ENCODE measurements around the gene BRSK2.

Gene BRSK2

DNA sequence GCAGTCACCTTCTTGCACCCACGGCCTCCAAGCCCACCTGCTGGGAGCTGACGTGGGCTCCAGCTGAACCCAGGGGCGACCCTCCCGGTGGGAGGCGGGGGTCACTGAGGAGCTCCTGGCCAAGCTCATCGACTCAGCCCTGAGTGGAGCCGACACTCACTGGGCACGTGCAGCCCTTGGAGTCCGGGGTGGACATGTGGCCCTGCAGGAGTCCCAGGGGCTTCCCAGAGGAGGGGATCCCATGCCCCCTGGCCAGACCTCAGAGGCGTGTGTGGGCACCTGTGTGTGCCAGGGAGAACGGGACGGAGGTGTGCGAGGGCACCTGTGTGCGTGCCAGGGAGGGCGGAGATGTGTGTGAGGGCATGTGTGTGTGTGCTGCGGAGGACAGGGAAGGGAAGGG, 20.8 kb upstream of the BRSK2 start:
- H3K27ac ChIP-seq: no peak overlapping the region
- TF ChIP-seq CTCF (conservative IDR thresholded peaks at IDR 0.05): no peak

GRCh38 chr11:1369371-1370005, 20.2 kb upstream of the BRSK2 start:
- H3K27ac ChIP-seq: no peak overlapping the region
- no peak for TF ChIP-seq CTCF (conservative IDR thresholded peaks at IDR 0.05)

DNA sequence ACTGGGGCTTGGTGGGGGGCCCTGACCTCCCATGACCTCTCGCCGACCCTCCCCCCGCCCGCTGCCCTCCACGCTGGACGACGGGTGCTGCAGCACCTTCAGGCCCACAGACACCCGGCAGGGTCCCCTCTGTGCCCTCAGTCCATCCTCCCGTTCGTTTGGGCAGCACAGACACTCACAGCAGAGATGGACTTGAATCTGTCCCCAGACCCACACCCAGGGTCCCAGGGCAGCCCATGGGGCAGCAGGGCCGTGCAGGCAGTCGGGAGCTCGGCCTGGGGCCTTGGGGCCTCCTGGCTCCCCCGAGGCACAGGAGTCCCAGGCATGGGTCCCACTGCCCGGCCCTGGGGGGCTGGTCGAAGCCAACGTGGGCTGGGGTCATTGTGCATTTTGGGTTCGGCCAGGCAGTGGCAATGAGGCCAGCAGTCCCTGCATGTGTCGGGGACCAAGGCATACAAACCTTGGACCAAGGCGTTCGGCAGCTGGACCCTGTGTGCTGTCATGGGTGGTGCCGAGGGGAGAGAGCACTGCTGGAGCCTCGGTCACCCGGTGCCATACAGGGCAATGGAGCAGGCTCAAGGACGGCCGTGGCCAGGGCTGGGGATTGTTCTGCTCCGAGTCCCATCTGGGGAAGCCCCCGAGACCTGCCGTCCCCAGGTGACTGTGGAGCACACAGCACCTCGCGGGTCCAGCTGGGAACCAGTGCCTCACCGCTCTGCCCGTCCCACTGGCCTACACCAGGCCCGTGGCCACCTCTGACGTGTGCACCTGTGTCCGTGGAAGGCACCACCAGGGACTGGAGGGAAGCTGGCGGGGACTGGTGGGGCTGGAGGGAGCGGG, 19.3 kb upstream of the BRSK2 start:
- no peak overlapping the region for H3K27ac ChIP-seq
- TF ChIP-seq CTCF (conservative IDR thresholded peaks at IDR 0.05): no peak

GRCh38 chr11:1371026-1371325, 18.8 kb upstream of the BRSK2 start:
- no peak for TF ChIP-seq CTCF (conservative IDR thresholded peaks at IDR 0.05)
- no peak overlapping the region for H3K27ac ChIP-seq

GRCh38 chr11:1371377-1371776, 18.4 kb upstream of the BRSK2 start:
- no peak overlapping the region for H3K27ac ChIP-seq
- TF ChIP-seq CTCF (conservative IDR thresholded peaks at IDR 0.05): no peak

- no peak for TF ChIP-seq CTCF (conservative IDR thresholded peaks at IDR 0.05)
- no peak overlapping the region for H3K27ac ChIP-seq
These were observed 17.8 kb upstream of the BRSK2 start for GRCh38 chr11:1371836-1372465.

- no peak overlapping the region for H3K27ac ChIP-seq
These were observed 17.1 kb upstream of the BRSK2 start for GRCh38 chr11:1372660-1373059.

More at GRCh38 chr11:1372660-1373059, 17.1 kb upstream of the BRSK2 start:
- no peak for TF ChIP-seq CTCF (conservative IDR thresholded peaks at IDR 0.05)

Measured in VCaP (cell line).